HG03575 (cell line): ENCODE measurements around the gene ZNF396.

Source experiments
- ATAC-seq: cut with Tn5 transposase; IDR thresholded peaks from one replicate; pipeline ENCODE4 v1.9.1; 2021; ENCODE audit not compliant: unreplicated experiment, insufficient number of reproducible peaks, low FRiP score; ENCODE audit errors: extremely low read depth

Gene ZNF396

DNA sequence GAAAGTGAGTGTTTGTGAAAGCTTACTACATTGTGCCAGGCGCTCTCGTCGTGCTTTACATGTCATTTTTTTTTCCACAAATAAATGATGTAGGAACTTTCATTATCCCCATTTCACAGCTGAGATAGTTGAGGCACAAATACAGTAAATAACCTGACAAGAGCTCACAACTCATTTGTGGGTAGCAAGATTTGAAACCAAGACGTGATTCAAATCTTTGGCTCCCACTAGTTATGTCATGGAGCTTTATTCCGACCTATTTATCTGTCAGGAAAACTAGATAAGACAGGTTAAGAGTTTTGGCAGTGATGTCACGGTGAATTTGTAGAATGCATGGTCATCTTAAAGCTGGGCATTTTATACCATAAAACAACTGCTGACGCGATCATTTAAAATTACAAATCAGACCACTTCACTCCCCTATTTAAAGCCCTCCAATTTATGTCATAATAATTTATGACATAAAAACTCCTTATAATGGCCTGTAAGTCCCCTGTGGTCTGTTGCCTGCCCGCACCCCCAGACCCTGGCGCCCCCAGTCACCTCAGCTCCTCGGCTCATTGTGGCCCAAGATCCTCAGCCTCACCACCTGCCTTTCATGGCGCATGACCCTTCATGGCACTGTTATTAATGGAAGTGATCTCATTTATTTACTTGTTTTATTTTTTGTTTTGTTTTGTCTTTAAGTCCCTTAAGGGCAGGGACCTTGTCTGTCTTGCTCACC is 32.2 kb downstream of the ZNF396 start:
- ATAC-seq: no peak

DNA sequence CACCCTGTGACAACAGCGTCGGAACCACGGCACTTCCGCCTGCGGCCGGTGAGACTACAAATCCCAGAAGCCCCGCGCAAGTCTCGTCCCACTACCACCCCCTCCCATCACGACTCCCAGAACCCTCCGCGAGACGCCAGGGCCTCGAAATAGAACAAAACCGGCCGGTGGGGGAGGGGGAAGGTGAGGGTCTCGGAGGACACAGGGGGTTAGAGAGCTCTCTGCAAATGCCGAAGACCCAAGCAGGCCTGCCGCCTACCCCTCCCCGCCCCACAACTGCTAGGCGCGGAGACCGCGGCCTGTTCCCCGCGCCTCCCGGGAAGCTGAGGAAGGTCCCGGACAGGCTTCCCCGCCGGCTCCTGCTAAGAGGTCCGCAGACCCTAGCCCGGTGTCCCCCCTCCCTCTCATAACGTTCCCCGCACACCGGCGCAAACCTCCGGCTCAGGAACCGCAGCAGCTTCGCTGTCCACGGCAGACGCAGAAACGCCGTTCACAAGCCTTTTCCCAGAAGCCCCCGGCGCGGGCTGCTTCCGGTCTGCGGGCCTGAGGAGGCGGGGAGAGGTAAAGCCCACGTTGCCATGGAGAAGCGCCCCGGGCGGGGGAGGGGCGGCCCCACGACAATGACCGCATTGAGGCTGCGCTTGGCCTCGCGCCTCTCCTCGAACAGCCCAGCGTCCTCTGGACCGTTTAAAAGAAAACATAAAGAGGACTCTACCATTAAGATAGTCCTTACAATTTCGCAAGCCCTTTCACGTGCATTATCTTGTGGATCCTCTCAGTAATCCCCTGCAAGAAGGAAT is 33.0 kb downstream of the ZNF396 start, which contains the start of gene ZNF24:
ZNF24 (minus strand) TSS at position 485 of the 800 bp plus-strand sequence. CDS start 3,770 bp downstream, outside the sequence.
- peak; percentile 42 for ATAC-seq

DNA sequence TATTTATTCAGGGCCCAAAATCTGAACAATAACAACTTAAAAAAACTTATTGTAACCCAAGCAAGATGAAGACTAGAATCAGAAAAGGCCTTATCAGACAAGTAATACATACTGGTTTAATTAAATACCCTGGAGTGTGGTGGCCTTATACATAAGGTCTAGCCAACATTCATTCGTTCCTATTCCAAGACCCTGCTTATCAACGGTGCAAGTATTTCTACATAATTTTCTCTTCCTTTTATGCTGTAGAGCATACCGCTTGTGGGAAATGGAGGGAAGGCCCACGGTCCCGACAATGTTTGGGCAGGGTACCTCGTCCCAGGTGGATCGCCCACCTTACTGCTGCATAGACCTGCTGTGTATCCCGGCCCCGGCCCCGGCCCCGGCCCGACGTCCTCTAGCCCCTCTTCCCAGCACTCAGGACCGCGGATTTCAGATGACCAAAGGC is 33.6 kb downstream of the ZNF396 start:
- no peak for ATAC-seq

DNA sequence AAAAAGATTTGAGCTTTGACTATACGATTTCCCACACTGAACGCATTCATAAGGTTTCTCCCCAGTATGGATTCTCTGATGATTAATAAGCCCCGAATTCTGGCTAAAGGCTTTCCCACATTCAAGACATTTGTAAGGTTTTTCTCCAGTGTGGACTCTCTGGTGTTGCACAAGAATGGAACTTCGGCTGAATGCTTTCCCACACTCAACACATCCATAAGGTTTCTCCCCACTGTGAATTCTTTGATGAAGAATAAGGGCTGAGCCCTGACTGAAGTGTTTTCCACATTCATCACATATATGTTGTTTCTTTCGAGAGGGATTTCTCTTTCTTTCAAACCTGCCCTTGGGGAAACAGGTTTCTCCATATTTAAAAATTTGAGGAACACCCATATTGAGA is 39.9 kb downstream of the ZNF396 start:
- ATAC-seq: no peak

DNA sequence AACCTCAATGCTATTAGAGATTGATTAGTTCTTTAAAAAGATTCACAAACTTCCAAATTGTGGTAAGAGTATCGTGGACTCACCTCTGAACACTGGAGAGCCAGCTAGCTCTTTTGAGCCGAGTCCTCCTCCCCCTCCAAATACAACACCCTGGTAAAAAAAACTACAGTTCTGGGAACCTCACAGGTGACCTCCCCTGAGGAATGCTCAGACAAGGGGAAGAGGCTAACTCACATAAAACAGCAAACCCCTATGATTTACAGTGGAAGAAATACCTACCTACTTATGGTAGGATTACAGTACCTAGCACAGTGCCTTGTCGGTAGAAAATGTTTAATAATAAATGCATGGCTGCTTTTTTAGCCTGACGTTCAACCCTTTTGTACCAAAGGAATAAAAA is 41.3 kb downstream of the ZNF396 start:
- no peak for ATAC-seq

DNA sequence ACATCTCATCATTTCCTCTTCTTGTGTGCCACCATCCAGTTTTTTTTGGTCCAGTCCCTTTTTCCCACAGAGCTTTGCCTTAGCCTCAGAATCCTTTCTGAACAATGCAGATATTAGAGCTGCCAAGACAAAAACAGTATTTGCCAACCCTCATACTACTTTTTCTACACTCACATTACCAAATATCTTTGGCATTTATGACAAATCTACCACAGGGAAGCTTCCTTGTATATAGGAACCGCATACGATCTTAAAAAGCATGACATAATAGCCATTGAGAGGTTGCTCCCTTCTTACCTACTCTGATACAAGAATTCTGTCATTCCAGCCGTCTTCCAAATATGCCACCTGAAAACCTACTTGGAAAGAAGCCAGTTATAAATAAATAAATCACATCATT is 42.3 kb downstream of the ZNF396 start:
- ATAC-seq: no peak

DNA sequence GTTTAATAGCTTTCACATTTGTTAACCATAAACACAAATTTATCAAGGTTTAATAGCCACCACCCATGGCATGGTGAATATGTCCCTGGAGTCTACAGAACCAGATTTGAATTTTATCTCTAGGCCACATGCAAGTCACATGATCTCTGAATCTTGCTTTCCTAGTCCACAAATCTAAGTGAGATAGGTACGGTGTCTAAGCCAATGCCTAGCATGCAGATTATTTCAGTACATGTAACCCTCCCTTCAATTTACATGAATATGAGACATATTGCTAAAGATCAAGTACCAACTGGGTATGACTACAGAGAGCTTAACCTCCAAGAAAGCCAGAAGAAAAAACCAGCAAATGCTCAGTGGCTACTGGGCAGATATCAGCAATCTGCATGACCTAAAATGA is 42.9 kb downstream of the ZNF396 start:
- ATAC-seq: no peak

DNA sequence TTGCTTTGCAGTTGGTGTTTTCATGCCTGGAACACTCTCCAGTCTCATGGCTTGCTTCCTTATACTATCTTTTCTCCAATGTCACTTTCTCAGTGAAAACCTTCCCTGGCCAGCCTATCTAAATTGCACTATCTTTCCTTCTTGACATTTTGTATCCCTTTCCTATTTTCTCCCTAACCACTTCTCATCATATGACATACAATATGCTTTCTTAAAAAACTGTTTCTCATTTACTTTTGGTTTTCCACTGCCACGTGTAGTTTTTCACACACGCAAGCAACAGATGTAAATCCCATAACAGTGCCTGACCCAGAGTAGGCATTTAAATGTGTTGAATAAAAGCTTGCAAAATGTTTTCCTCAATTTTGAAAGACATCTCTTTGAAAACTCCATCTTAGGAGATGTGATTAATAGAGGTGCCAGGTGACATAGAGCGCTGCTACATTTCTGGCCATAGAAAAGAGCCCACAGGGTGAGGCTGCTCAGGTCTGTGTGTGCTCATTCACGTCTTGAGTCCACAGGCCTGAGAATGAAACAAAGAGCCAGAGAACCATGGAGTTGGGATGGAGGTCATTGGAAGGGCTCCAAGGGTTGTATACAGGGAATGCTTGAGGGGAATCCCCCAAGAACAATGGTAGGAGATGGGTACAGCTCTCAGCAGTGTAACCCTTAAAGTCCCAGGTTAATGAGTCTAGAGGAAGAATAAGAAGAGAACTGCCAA is 45.6 kb downstream of the ZNF396 start:
- ATAC-seq: no peak

DNA sequence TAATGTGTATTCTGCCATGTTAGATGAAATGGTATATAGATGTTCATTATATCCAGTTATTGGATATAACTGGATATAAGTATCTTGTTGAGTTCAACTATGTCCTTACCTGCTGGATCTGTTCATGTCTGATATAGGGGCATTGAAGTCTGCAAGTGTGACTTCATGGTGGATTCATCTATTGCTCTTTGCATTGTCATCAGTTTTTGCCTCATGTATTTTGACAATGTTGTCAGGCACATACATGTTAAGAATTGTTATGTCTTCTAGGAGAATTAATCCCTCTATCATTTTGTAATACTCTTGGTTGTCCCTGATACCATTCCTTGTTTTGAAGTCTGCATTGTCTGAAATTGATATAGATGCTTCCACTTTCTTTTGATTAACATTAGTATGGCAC is 48.3 kb downstream of the ZNF396 start:
- ATAC-seq: no peak

DNA sequence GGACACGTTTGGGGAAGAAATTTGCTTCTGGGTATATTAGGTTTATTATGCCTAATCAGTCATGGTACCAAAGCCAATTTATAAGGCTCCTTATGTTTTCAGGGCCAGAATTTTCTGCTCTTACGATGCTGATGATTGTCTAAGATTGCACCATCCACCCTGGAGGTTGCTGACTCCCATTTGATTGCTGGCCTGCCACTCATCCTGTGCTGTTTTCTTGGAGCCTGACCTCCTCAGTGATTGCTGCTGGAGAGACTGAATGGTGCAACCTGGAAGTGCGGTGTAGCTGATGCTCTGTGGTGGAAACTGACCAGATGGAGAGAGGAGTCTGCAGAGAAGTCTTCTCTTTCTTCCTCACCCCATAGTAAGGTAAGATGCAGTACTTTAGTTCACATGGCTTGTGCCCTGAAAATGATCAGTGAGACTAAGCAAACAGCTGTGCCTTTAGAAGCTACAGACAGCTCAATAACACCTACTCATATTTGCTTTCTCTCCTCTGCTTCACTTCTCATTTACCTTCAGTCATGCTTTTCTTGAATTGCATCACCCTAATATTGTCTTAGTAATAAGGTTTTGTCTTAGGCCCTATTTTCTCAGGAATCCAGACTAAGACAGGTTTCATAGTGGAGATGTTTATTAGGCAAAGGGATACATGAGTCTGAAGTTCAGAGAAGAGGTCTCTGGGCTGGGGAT is 50.3 kb downstream of the ZNF396 start:
- ATAC-seq: no peak

DNA sequence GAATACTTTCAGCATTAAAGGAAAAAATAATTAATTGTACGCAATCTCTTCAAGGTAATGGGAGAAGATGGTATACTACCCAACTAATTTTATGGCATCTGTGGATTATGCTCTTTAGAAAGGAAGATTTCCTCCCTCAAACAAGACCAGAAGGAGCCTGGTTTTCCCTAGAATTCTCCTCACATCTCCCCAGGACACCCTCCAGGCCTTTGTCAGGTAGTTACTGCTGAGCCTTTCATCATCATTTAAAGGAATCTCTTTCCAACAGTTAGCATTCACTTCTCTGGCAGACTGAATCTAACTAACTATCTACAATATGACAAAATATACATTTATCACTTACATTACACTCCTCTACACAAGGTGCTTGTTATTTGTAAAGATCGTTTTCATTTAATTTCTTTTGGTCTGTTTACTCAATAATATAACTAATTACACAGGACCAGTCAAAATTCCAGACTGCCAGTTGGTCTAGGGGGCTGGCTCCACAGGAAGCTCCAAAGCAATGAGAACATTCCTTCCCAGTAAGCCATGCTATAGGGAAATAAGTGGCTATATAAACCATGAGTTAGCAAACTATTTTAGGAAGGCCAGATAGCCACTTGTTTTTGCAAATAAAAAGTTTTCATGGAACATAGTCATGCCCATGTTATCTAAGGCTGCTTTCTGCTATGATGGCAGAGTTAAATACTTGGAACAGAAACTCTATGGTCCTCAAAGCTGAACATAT is 52.0 kb downstream of the ZNF396 start:
- no peak for ATAC-seq

DNA sequence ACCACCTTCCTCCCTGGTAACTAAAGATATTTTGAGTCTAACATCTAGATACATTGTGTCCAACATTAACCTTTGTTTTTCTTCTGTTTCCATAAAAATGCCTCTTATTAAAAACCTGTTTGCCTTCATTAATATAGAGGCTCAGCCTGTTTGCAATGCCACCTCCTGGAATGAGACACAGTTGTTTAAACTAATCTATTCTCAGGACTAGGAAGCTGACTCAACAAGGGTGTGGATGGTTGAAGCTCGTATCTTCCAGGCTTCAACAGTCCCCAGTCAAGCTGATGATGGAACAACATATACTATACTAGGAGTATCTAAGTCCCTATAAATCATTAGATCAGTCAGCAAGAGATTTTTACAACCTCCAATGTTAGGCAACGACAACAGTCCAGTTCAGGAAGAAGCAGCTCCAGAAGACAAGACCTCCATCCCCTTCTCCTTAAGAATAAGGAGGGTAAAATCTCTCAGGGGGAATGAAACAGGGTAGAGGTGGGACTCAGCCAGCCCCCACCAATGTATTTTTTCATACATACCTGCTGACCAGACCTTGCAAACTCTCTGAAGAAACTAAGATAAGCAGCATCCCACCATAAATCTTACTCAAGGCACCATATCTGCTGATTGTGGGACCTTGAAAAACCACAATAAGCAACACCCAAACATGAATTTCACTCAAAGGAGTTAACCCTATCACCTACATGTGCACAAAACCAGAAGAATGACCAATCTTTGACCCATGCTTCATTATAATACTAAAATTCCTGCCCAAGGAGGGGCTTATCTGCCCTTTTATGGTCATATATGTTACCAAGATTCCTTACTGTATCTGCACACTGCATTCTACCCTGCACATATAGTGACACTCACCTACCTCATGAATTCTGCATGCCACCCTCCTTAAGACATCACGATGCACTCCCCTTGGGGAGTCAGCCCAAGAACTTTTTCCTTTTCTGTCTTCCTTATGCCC is 54.4 kb downstream of the ZNF396 start:
- ATAC-seq: no peak
